G401.6 (cell line): ENCODE data around the gene LRRC28.

ENCODE experiments used
- FAIRE-seq: peaks from 2 replicates; lab custom pipeline; 2012; peaks lifted over from hg19 to GRCh38; lab: Jason Lieb, UNC

The LRRC28 gene

DNA sequence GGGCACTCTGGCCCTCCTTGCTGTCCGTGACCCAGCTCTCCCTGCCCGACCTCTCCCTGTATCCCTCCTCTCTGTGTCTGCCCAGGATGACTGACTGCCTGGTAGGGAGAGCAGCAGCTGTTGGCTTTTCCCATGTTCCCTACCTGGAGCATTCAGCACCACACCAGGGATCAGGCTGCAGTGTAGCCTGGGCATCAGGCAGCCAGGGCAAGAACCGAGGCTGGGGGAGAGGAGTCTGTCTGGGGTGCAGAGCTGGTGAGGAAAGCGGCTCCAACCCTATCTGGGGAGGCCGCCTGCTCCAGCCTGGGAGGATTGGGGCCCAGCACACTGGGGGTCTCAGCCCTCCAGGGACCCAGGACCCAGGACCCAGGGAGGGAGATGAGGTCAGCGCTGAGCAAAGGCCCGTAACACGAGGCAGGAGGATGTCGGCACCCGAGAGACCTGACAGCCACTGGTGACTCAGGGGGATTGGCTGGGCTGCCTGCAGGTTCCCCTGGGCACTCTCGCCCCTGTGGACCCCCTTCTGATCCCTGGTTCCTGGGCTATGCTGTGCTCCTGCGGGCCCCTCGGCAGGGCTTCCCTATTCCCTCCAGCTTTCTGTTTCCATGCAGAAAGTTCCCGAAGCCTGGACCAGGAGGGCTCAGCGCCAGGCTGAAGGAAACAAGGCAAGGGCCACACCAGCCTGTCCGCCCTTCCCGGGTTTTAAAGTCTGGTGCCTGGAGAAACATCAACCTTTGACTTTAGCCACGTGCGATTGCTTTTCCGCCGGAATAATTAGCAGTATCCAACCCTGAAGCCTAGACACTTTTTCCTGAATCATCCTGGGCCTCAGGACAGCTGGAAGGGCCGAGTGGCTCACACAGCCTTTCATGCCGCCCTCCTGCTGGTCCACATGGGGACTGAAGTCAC lies 186.3 kb downstream of the LRRC28 start:
- FAIRE-seq = no peak

DNA sequence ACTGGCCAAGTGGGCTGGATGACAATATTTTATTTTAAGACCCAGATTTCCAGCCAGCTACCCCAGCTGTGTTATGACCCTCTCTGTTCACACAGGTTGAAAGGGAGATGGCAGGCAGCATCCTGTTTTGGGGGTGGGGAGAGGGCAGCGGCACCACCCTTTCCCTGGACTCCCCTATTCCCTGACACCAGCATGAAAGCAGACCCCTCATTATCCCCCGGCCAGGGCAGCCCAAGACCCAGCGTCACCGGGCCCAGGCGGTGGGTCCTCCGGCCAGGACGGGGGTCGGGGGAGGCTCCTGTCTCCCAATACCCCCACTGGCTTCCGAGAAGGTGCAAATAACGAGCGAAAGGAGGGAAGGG lies 186.9 kb downstream of the LRRC28 start:
- FAIRE-seq = no peak

DNA sequence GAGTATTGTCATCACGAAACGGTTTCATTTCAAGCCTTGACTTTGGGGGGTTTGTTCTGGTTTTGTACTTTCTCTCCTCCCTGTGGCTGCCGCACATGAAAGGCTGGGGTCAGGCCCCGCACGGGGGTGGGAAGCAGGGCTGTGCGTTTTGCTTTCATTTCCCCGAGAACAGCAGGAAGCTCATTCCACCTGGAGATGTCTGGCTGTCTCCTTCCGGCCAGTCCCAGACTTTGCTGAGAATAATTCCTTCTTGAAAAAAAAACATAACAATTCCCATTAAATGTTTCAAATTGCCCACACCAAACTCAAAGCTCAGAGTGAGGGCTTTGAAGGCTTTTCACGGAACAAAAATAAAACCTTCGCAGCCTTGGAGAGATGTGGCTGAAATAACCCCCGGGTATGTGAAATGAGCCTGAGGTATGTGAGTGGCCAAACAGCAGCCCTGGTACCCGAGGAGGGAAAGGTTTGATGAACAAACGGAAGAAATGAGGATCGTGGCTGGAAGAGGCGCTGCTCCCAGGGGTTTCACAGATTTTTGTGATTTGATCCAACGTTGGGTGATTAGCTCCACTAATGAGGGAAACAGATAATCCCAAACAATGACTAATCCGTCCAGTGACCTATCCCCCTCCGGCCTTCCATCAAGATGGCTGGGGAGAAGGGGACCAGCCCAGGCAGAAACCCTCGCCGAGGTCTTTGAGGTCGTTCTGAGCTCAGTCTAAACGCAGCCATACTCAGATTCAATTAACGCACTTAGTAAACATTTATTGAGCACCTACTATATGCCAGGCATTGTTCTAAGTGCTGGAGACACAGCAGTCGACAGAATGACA lies 187.6 kb downstream of the LRRC28 start:
- FAIRE-seq = no peak

DNA sequence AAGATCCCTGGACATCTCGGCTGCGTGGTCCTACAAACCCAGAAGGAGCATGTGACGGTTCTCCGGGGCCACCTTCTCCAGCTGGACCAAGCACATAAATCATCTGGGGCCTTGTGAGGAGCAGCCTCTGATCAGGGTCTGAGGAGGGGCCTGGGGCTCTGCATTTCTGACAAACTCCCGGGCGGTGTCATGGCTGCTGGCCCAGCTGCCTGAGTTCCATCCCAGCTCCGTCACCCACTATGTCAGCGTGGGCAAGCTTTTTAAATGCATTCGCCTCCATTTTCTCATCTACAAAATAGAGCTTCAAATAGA lies 188.2 kb downstream of the LRRC28 start:
- no peak for FAIRE-seq

DNA sequence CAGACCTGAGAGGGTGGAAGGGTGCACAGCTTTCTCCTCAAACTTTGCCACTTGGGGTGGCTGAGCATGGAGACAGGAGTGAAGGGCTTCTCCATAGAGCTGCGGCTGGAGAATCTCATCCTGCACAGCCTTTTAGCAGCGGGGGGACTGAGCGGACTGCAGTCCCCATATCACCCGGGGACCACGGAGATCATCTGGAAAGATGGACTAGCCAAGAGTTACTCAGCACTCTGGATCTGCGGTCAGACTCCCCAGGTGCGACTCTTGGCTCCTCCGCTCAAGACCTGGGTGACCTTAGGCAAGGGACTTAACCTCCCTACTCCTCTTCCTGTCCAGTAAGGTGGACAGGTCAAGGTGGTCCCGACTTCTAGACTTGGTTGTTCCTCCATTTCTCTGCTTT lies 188.7 kb downstream of the LRRC28 start:
- FAIRE-seq = no peak
